Ishikawa (cell line): ENCODE data around the gene PDE1A.

Experiments
- CEBPB ChIP-seq: IDR thresholded peaks from 2 replicates; pipeline ENCODE4 v1.6.1; 2012
- CREB1 ChIP-seq: IDR thresholded peaks from 2 replicates; pipeline ENCODE4 v1.6.1; 2012; ENCODE audit warnings: low read depth
- EGR1 ChIP-seq: IDR thresholded peaks from 2 replicates; pipeline ENCODE4 v1.6.1; 2012
- EP300 ChIP-seq: IDR thresholded peaks from 2 replicates; pipeline ENCODE4 v1.6.1; 2012; ENCODE audit warnings: borderline replicate concordance
- FOXM1 ChIP-seq: IDR thresholded peaks from 2 replicates; pipeline ENCODE4 v1.6.1; 2012; ENCODE audit warnings: low read depth, borderline replicate concordance
- NFIC ChIP-seq: IDR thresholded peaks from 2 replicates; pipeline ENCODE4 v1.6.1; 2012
- RAD21 ChIP-seq: IDR thresholded peaks from 2 replicates; pipeline ENCODE4 v1.6.1; 2012; ENCODE audit warnings: low read depth
- TAF1 ChIP-seq: IDR thresholded peaks from 2 replicates; pipeline ENCODE4 v1.6.1; 2012; ENCODE audit warnings: low read depth, mild to moderate bottlenecking
- TCF12 ChIP-seq: IDR thresholded peaks from 2 replicates; pipeline ENCODE4 v1.6.1; 2012; ENCODE audit warnings: low read depth
- TEAD4 ChIP-seq: IDR thresholded peaks from 2 replicates; pipeline ENCODE4 v1.6.1; 2012
- YY1 ChIP-seq: IDR thresholded peaks from 2 replicates; pipeline ENCODE4 v1.6.1; 2012; ENCODE audit warnings: low read depth
- ZBTB7A ChIP-seq: IDR thresholded peaks from 2 replicates; pipeline ENCODE4 v1.6.1; 2012; ENCODE audit warnings: low read depth
- TF ChIP-seq, protein P1 (sequence below): IDR thresholded peaks from 2 replicates; pipeline ENCODE4 v1.6.1; 2012; ENCODE audit warnings: low read depth, mild to moderate bottlenecking
- TF ChIP-seq, protein P2 (sequence below): IDR thresholded peaks from 2 replicates; pipeline ENCODE4 v1.6.1; 2012
- TF ChIP-seq, protein P3 (sequence below): IDR thresholded peaks from 2 replicates; pipeline ENCODE4 v1.6.1; 2012

PDE1A gene

DNA sequence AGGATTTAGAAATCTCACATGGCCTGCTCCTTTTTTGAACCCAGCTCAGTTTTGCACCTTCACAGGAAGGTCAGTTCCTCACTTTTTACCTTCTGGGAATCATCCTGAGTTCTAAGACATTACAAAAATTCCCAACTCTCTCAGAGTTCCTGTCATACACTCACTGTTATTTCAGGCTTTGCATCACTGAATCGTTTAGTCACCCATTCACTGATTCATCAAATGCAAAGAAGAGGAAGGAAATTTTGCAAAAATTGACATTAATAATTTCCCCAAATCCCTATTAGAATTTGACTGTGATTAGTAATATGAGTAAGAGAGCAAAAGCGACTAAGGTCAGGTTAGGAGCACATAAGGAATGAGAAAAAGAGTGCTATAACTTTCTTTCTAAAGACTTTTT is 197.5 kb downstream of the PDE1A start:
- TF ChIP-seq FOXM1, result no peak
- TF ChIP-seq CREB1, result no peak
- no peak for TF ChIP-seq ZBTB7A

DNA sequence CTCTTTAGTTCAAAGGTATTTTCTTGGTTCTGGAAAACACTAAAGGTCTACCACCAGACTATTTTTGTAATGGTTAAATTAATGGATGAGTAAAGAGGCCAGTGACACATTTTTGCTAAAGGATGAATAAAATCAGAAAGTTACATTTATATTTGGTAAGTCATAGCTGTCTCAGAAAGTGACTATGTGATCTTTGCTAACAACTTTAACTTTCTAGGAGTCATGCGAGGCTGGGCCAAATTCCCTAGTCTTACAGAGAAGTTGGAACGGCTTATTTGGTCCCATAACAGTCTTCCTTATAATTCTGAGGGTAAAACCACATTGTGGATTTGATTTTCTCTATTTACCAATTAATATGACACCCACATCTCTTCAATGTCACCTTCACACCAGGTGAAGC is 198.1 kb downstream of the PDE1A start:
- no peak for TF ChIP-seq CREB1

DNA sequence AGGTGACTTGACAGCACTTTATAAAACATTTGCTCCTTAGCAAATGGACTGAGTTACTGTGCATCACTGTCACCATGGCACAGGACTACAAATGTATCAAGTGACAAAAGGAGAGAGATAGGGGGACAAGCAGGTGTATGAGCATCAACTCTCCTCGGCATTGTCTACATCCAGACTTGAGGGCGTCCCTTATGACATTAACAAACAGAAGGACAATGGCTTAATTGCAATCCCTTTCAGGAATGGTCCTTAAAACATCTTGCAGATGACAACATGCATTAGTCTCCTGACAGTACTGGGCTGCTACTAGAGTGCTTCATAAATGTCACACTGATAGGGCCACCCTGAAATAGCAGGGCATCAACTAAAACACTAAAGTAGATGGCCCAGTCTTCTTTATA is 198.8 kb downstream of the PDE1A start:
- no peak for TF ChIP-seq NFIC
- no peak for TF ChIP-seq CREB1
- no peak for TF ChIP-seq CEBPB
- no peak for TF ChIP-seq RAD21
- TF ChIP-seq, protein P1, sequence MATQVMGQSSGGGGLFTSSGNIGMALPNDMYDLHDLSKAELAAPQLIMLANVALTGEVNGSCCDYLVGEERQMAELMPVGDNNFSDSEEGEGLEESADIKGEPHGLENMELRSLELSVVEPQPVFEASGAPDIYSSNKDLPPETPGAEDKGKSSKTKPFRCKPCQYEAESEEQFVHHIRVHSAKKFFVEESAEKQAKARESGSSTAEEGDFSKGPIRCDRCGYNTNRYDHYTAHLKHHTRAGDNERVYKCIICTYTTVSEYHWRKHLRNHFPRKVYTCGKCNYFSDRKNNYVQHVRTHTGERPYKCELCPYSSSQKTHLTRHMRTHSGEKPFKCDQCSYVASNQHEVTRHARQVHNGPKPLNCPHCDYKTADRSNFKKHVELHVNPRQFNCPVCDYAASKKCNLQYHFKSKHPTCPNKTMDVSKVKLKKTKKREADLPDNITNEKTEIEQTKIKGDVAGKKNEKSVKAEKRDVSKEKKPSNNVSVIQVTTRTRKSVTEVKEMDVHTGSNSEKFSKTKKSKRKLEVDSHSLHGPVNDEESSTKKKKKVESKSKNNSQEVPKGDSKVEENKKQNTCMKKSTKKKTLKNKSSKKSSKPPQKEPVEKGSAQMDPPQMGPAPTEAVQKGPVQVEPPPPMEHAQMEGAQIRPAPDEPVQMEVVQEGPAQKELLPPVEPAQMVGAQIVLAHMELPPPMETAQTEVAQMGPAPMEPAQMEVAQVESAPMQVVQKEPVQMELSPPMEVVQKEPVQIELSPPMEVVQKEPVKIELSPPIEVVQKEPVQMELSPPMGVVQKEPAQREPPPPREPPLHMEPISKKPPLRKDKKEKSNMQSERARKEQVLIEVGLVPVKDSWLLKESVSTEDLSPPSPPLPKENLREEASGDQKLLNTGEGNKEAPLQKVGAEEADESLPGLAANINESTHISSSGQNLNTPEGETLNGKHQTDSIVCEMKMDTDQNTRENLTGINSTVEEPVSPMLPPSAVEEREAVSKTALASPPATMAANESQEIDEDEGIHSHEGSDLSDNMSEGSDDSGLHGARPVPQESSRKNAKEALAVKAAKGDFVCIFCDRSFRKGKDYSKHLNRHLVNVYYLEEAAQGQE, result no peak
- TF ChIP-seq, protein P2, sequence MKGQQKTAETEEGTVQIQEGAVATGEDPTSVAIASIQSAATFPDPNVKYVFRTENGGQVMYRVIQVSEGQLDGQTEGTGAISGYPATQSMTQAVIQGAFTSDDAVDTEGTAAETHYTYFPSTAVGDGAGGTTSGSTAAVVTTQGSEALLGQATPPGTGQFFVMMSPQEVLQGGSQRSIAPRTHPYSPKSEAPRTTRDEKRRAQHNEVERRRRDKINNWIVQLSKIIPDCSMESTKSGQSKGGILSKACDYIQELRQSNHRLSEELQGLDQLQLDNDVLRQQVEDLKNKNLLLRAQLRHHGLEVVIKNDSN, result no peak
- TF ChIP-seq, protein P3, sequence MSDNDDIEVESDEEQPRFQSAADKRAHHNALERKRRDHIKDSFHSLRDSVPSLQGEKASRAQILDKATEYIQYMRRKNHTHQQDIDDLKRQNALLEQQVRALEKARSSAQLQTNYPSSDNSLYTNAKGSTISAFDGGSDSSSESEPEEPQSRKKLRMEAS, result no peak
- TF ChIP-seq TCF12, result no peak
- TF ChIP-seq TEAD4, result no peak
- TF ChIP-seq YY1, result no peak
- no peak for TF ChIP-seq ZBTB7A
- no peak for TF ChIP-seq EGR1
- TF ChIP-seq TAF1, result no peak
- TF ChIP-seq FOXM1, result no peak
- TF ChIP-seq EP300, result no peak

DNA sequence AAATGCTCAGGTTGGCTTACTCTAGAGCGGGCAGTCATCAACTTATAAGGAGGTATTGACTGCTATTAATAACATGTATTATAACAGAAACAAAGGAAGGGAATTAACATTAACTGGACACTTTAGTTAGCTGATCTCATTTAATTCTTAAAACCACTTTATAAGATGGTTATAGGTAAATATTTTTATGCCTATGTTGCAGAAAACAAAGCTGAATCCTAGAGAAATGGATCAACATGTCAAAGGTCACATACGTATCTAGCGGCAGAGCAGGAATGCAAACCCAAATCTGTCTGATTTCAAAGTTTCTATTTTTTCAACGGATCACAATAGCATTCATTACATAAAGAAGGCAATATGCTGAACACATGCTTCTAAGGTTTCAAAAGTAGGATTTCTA is 200.0 kb downstream of the PDE1A start:
- TF ChIP-seq TEAD4 (no peak), EGR1 (no peak), TCF12 (no peak), YY1 (no peak), FOXM1 (no peak), TAF1 (no peak)
- TF ChIP-seq, protein P1, result no peak

DNA sequence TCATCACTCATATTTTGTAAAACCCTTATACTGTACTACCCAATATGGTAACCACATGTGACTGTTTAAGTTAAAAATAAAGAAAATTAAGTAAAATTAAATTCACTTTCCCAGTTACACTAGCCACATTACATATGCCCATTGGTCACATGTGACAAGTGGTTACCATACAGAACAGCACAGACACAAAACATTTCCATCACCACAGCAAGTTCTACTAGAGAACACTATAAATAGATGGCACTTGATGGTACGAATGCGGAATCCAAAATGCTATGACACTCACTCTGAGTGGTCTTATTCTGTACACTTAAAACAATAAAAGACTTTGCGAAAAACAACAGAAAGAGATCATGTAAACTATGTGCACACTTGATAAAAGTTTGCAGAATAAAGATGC is 202.2 kb downstream of the PDE1A start:
- no peak for TF ChIP-seq ZBTB7A
- no peak for TF ChIP-seq EGR1
- no peak for TF ChIP-seq YY1

DNA sequence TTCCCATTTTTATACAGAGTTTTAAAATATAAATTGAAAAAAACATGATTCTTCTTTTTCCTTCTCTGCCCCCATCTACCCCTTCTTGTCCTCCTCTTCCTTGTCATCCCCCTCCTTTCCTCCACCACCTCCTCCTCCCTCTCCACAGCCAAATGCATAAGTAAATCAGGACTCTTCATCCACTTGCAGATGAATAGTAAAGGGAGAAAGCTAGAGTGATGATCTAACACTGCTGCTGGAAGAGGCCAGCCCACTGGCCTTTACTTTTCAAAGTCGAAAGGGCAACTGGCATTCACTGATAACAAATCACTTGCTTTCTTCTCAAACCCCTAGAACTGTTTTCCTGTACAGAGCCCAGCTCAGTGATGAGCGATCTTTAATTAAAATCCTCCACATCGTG is 205.8 kb downstream of the PDE1A start:
- TF ChIP-seq, protein P1, result no peak
- TF ChIP-seq, protein P3, result no peak
- TF ChIP-seq YY1 (no peak), FOXM1 (no peak), TCF12 (no peak), CEBPB (no peak), TEAD4 (no peak), TAF1 (no peak), NFIC (no peak), EP300 (no peak), EGR1 (no peak), CREB1 (no peak), RAD21 (no peak), ZBTB7A (no peak)
- TF ChIP-seq, protein P2, result no peak
